DND-41 (cell line): ENCODE measurements around the gene ALKAL2.

Experiments used
- EZH2 ChIP-seq: IDR thresholded peaks from 3 replicates; pipeline ENCODE4 v1.6.1; 2012; ENCODE audit warnings: borderline replicate concordance, low read depth, mild to moderate bottlenecking, moderate library complexity, low read length, inconsistent platforms; ENCODE audit not compliant: severe bottlenecking
- TF ChIP-seq, protein P1 (sequence below): IDR thresholded peaks from 2 replicates; pipeline ENCODE4 v1.5.1; 2012; ENCODE audit warnings: borderline replicate concordance, low read length, moderate library complexity, mild to moderate bottlenecking; ENCODE audit not compliant: poor library complexity, severe bottlenecking; ENCODE audit errors: extremely low read depth

DNA sequence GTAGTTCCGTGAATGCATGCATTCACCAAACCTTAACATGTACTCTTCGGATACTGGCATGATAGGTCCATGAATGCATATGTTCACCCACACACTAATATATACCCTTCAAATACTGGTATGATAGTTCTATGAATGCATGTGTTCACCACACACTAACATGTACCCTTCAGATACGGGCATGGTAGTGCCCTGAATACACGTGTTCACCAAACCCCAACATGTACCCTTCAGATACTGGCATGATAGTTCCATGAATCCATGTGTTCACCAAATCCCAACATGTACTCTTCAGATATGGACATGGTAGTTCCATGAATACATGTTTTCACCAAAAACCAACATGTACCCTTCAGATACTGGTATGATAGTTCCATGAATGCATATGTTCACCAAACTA, 48.5 kb upstream of the ALKAL2 start:
- TF ChIP-seq, protein P1, sequence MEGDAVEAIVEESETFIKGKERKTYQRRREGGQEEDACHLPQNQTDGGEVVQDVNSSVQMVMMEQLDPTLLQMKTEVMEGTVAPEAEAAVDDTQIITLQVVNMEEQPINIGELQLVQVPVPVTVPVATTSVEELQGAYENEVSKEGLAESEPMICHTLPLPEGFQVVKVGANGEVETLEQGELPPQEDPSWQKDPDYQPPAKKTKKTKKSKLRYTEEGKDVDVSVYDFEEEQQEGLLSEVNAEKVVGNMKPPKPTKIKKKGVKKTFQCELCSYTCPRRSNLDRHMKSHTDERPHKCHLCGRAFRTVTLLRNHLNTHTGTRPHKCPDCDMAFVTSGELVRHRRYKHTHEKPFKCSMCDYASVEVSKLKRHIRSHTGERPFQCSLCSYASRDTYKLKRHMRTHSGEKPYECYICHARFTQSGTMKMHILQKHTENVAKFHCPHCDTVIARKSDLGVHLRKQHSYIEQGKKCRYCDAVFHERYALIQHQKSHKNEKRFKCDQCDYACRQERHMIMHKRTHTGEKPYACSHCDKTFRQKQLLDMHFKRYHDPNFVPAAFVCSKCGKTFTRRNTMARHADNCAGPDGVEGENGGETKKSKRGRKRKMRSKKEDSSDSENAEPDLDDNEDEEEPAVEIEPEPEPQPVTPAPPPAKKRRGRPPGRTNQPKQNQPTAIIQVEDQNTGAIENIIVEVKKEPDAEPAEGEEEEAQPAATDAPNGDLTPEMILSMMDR, result no peak
- TF ChIP-seq EZH2, result no peak
